Fibroblast of skin of left quadriceps (primary cell): ENCODE measurements around the gene ZNF329.

ENCODE experiments used
- DNase-seq, 2 experiments: peaks; one replicate each; pipeline ENCODE4 v3.0.0-alpha.2; 2013; ENCODE audit warnings: low read depth in 2 of 2

ZNF329 gene

GRCh38 chr19:58118979-58119733 lies 31.4 kb downstream of the ZNF329 start:
- DNase-seq, result no peak

- DNase-seq, result no peak
Observed at GRCh38 chr19:58117841-58118575, 32.6 kb downstream of the ZNF329 start.

GRCh38 chr19:58108546-58108817 lies 42.1 kb downstream of the ZNF329 start:
- DNase-seq, result no peak

- DNase-seq, result no peak
Observed at GRCh38 chr19:58107778-58108545, 42.6 kb downstream of the ZNF329 start.

GRCh38 chr19:58098682-58098998 lies 51.9 kb downstream of the ZNF329 start:
- no peak for DNase-seq

- peak; percentile 90 for DNase-seq
Observed at GRCh38 chr19:58097781-58098681, 52.6 kb downstream of the ZNF329 start, which contains the start of gene ZSCAN18. TSS of gene ZSCAN18 (minus strand) at chr19:58098231. CDS start at chr19:58090267, 7,964 bp downstream.

- no peak for DNase-seq
Observed at GRCh38 chr19:58097349-58097748, 53.2 kb downstream of the ZNF329 start.

GRCh38 chr19:58096884-58097283 lies 53.7 kb downstream of the ZNF329 start:
- no peak for DNase-seq

GRCh38 chr19:58095328-58095727 lies 55.3 kb downstream of the ZNF329 start:
- DNase-seq, result no peak

- no peak for DNase-seq
Observed at GRCh38 chr19:58093071-58093470, 57.5 kb downstream of the ZNF329 start.

GRCh38 chr19:58091251-58091995 lies 59.2 kb downstream of the ZNF329 start:
- no peak for DNase-seq

- no peak for DNase-seq
Observed at GRCh38 chr19:58089846-58090245, 60.7 kb downstream of the ZNF329 start.

GRCh38 chr19:58088521-58089052 lies 62.0 kb downstream of the ZNF329 start:
- no peak for DNase-seq

- DNase-seq, result no peak
Observed at GRCh38 chr19:58086825-58087710, 63.5 kb downstream of the ZNF329 start.

- no peak for DNase-seq
Observed at GRCh38 chr19:58085348-58085875, 65.2 kb downstream of the ZNF329 start.

GRCh38 chr19:58084596-58085347 lies 65.8 kb downstream of the ZNF329 start:
- DNase-seq, result no peak

GRCh38 chr19:58083021-58083420 lies 67.6 kb downstream of the ZNF329 start:
- DNase-seq, result no peak

- DNase-seq, result no peak
Observed at GRCh38 chr19:58079792-58080191, 70.8 kb downstream of the ZNF329 start.
